Coronary artery (tissue), 2 donors: ENCODE results near the gene CLEC2B.

ENCODE experiments used
- DNase-seq: peaks from one replicate; pipeline ENCODE4 v3.0.0-alpha.2; 2017; ENCODE audit warnings: low spot score
- H3K27ac ChIP-seq, 2 donors: fragments of 200-600 bp; sonication (generic); one replicate each; pipeline ENCODE4 v1.5.1; 2016 to 2019
- H3K4me3 ChIP-seq: fragments of 200-600 bp; sonication (generic); 2 replicates; pipeline ENCODE4 v1.5.1; 2016; ENCODE audit warnings: mild to moderate bottlenecking, moderate library complexity
- CTCF ChIP-seq: fragments of 200-600 bp; sonication (generic); IDR thresholded peaks from one replicate; pipeline ENCODE4 v1.5.1; 2019; ENCODE audit warnings: antibody characterized with exemption

The CLEC2B gene

GRCh38 chr12:9856894-9857293, 12.3 kb downstream of the CLEC2B start:
- no peak for DNase-seq
- Histone ChIP-seq H3K4me3 (no peak overlapping the region), H3K27ac (no peak overlapping the region)
- no peak for TF ChIP-seq CTCF

- H3K27ac ChIP-seq = no peak overlapping the region
- TF ChIP-seq CTCF = no peak
- no peak for DNase-seq
- H3K4me3 ChIP-seq = no peak overlapping the region
These were observed 13.0 kb downstream of the CLEC2B start for GRCh38 chr12:9856151-9856550.

GRCh38 chr12:9851927-9852326, 17.2 kb downstream of the CLEC2B start:
- DNase-seq = no peak
- H3K27ac ChIP-seq = no peak overlapping the region
- TF ChIP-seq CTCF = no peak
- no peak overlapping the region for H3K4me3 ChIP-seq

- H3K27ac ChIP-seq = no peak overlapping the region
- no peak for DNase-seq
- H3K4me3 ChIP-seq = no peak overlapping the region
- TF ChIP-seq CTCF = no peak
These were observed 18.1 kb downstream of the CLEC2B start for GRCh38 chr12:9851050-9851449.

- H3K27ac ChIP-seq = no peak overlapping the region
- no peak for DNase-seq
- TF ChIP-seq CTCF = no peak
- H3K4me3 ChIP-seq = no peak overlapping the region
These were observed 20.3 kb downstream of the CLEC2B start for GRCh38 chr12:9848899-9849298.

- Histone ChIP-seq H3K4me3 (no peak overlapping the region), H3K27ac (no peak overlapping the region)
- no peak for TF ChIP-seq CTCF
- DNase-seq = no peak
These were observed 25.7 kb downstream of the CLEC2B start for GRCh38 chr12:9843407-9843806.

GRCh38 chr12:9831720-9832119, 37.4 kb downstream of the CLEC2B start:
- H3K4me3 ChIP-seq = no peak overlapping the region
- no peak overlapping the region for H3K27ac ChIP-seq
- no peak for DNase-seq
- TF ChIP-seq CTCF = no peak
